Ishikawa (cell line): Measurements from ENCODE around the gene RAB31.

ENCODE experiments used
- CEBPB ChIP-seq: IDR thresholded peaks from 2 replicates; pipeline ENCODE4 v1.6.1; 2012
- CREB1 ChIP-seq: IDR thresholded peaks from 2 replicates; pipeline ENCODE4 v1.6.1; 2012; ENCODE audit warnings: low read depth
- EGR1 ChIP-seq: IDR thresholded peaks from 2 replicates; pipeline ENCODE4 v1.6.1; 2012
- EP300 ChIP-seq: IDR thresholded peaks from 2 replicates; pipeline ENCODE4 v1.6.1; 2012; ENCODE audit warnings: borderline replicate concordance
- FOXM1 ChIP-seq: IDR thresholded peaks from 2 replicates; pipeline ENCODE4 v1.6.1; 2012; ENCODE audit warnings: low read depth, borderline replicate concordance
- NFIC ChIP-seq: IDR thresholded peaks from 2 replicates; pipeline ENCODE4 v1.6.1; 2012
- RAD21 ChIP-seq: IDR thresholded peaks from 2 replicates; pipeline ENCODE4 v1.6.1; 2012; ENCODE audit warnings: low read depth
- REST ChIP-seq: IDR thresholded peaks from 2 replicates; pipeline ENCODE4 v1.6.1; 2012; ENCODE audit warnings: low read depth, mild to moderate bottlenecking
- TAF1 ChIP-seq: IDR thresholded peaks from 2 replicates; pipeline ENCODE4 v1.6.1; 2012; ENCODE audit warnings: low read depth, mild to moderate bottlenecking
- TCF12 ChIP-seq: IDR thresholded peaks from 2 replicates; pipeline ENCODE4 v1.6.1; 2012; ENCODE audit warnings: low read depth
- TEAD4 ChIP-seq: IDR thresholded peaks from 2 replicates; pipeline ENCODE4 v1.6.1; 2012
- YY1 ChIP-seq: IDR thresholded peaks from 2 replicates; pipeline ENCODE4 v1.6.1; 2012; ENCODE audit warnings: low read depth
- ZBTB7A ChIP-seq: IDR thresholded peaks from 2 replicates; pipeline ENCODE4 v1.6.1; 2012; ENCODE audit warnings: low read depth
- TF ChIP-seq, protein P1 (sequence below): IDR thresholded peaks from 2 replicates; pipeline ENCODE4 v1.6.1; 2012
- TF ChIP-seq, protein P2 (sequence below): IDR thresholded peaks from 2 replicates; pipeline ENCODE4 v1.6.1; 2012

Gene RAB31

GRCh38 chr18:9741793-9742523, 33.9 kb downstream of the RAB31 start:
- TF ChIP-seq FOXM1 = no peak
- no peak for TF ChIP-seq REST
- TF ChIP-seq ZBTB7A = no peak
- no peak for TF ChIP-seq EGR1
- no peak for TF ChIP-seq EP300
- TF ChIP-seq CREB1 = no peak
- TF ChIP-seq, protein P1, sequence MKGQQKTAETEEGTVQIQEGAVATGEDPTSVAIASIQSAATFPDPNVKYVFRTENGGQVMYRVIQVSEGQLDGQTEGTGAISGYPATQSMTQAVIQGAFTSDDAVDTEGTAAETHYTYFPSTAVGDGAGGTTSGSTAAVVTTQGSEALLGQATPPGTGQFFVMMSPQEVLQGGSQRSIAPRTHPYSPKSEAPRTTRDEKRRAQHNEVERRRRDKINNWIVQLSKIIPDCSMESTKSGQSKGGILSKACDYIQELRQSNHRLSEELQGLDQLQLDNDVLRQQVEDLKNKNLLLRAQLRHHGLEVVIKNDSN = no peak
- no peak for TF ChIP-seq TEAD4
- TF ChIP-seq RAD21 = no peak
- TF ChIP-seq NFIC = no peak
- TF ChIP-seq TAF1 = no peak
- TF ChIP-seq YY1 = no peak
- no peak for TF ChIP-seq CEBPB
- TF ChIP-seq, protein P2, sequence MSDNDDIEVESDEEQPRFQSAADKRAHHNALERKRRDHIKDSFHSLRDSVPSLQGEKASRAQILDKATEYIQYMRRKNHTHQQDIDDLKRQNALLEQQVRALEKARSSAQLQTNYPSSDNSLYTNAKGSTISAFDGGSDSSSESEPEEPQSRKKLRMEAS = no peak
- TF ChIP-seq TCF12 = no peak

GRCh38 chr18:9742524-9743131, 34.5 kb downstream of the RAB31 start:
- TF ChIP-seq REST = no peak

DNA sequence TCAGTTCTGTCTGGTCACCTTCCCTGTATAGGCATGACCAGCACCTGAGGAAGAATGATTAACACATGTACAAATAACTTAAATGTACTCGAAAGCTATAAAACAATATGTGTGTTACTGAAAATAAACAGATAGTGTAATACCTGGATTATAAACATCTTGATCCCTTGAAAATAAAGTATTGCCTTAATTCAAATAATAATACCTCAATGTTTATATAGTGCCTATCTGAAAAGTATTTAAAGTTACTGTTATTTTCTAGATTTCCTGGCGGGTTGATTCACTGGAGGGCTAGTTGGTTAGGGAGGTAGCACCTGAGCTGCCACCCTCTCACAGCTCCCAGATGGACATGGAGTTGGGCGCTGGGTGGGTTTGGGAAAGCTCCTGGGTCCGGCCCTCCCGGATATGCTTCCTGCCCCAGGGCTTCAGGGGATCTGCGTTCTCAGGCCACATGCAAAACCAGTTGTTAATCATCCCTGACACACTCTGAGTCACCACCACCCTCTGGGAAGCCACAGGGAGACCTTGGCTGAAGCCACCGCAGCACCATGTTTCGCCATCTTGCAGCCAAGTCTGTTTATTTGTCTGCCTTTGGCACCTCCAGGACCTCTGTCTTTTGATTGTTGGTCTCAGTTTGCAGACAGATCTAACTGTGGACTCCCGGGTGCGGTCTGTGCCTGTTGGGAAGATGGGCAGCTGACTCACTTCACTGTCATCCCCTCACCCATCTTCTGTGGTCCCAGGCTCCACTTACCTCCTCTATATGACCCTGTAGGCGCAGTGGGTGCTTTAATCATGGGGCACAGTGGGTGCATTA, 35.3 kb downstream of the RAB31 start:
- TF ChIP-seq CREB1 (no peak), REST (no peak), EGR1 (no peak), NFIC (peak; percentile 85), TEAD4 (peak; percentile 70; the same call in 1 of the 2 replicates), RAD21 (peak; percentile 23; the same call in 1 of the 2 replicates), FOXM1 (no peak), CEBPB (peak; percentile 52; the same call in 1 of the 2 replicates), TAF1 (no peak), ZBTB7A (peak; percentile 3; the same call in 1 of the 2 replicates), EP300 (peak; percentile 88), YY1 (peak; percentile 87), TCF12 (peak; percentile 81)
- TF ChIP-seq, protein P1 = peak; percentile 44
- TF ChIP-seq, protein P2 = peak; percentile 83

- TF ChIP-seq NFIC = no peak
- TF ChIP-seq FOXM1 = no peak
- no peak for TF ChIP-seq TAF1
- no peak for TF ChIP-seq REST
- TF ChIP-seq, protein P2 = no peak
- no peak for TF ChIP-seq RAD21
- no peak for TF ChIP-seq CREB1
- no peak for TF ChIP-seq EGR1
- TF ChIP-seq EP300 = no peak
Observed at GRCh38 chr18:9746958-9747357, 38.9 kb downstream of the RAB31 start.
